HepG2 (cell line): ENCODE measurements around the gene NBPF1. TPM values are rescaled to one million over a fixed set of nuclear protein-coding genes. Genes with fewer than 3 reads are reported as not detected.
A peak's percentile ranks its signal among the peaks of the same experiment; 100 is the strongest.

Experiments used
- EEA1 ChIP-seq: sonication (generic); formaldehyde crosslinking; IDR thresholded peaks from 2 replicates; pipeline ENCODE4 v1.5.1; 2020; ENCODE audit warnings: mild to moderate bottlenecking, missing genetic modification reagents, borderline replicate concordance
- HMG20B ChIP-seq: conservative IDR thresholded peaks from 2 replicates; pipeline ENCODE4 v1.6.1; 2016; ENCODE audit warnings: missing genetic modification reagents, missing compliant biosample characterization
- IKZF1 ChIP-seq: fragments of 450-650 bp; IDR thresholded peaks from 2 replicates; pipeline ENCODE4 v1.7.1; 2016
- KDM1A ChIP-seq: IDR thresholded peaks from 2 replicates; pipeline ENCODE4 v1.6.1; 2016; ENCODE audit warnings: missing compliant biosample characterization
- NCOA5 ChIP-seq: sonication (generic); formaldehyde crosslinking; IDR thresholded peaks from 2 replicates; pipeline ENCODE4 v1.4.0; 2020; ENCODE audit warnings: missing genetic modification reagents
- PBX2 ChIP-seq: IDR thresholded peaks from 2 replicates; pipeline ENCODE4 v1.6.1; 2016; ENCODE audit warnings: control low read depth
- PHF21A ChIP-seq: sonication (generic); formaldehyde crosslinking; IDR thresholded peaks from 2 replicates; pipeline ENCODE4 v1.5.0; 2020; ENCODE audit warnings: mild to moderate bottlenecking, missing genetic modification reagents
- PPARG ChIP-seq: conservative IDR thresholded peaks from 2 replicates; pipeline ENCODE4 v1.6.1; 2016; ENCODE audit warnings: missing biosample characterization, missing genetic modification reagents
- RARG ChIP-seq: sonication (generic); formaldehyde crosslinking; IDR thresholded peaks from 2 replicates; pipeline ENCODE4 v1.4.0; 2020; ENCODE audit warnings: low read depth, mild to moderate bottlenecking, missing genetic modification reagents
- RELA ChIP-seq: sonication (generic); formaldehyde crosslinking; IDR thresholded peaks from 2 replicates; pipeline ENCODE4 v1.4.0; 2020; ENCODE audit warnings: missing genetic modification reagents
- SMAD9 ChIP-seq: sonication (generic); formaldehyde crosslinking; IDR thresholded peaks from 2 replicates; pipeline ENCODE4 v1.5.1; 2020; ENCODE audit warnings: mild to moderate bottlenecking, missing genetic modification reagents
- SP2 ChIP-seq: sonication (generic); formaldehyde crosslinking; IDR thresholded peaks from 2 replicates; pipeline ENCODE4 v1.5.1; 2020; ENCODE audit warnings: mild to moderate bottlenecking, missing genetic modification reagents
- THAP7 ChIP-seq: sonication (generic); formaldehyde crosslinking; IDR thresholded peaks from 2 replicates; pipeline ENCODE4 v1.8.1; 2023; ENCODE audit warnings: mild to moderate bottlenecking, missing genetic modification reagents
- TOE1 ChIP-seq: sonication (generic); formaldehyde crosslinking; IDR thresholded peaks from 2 replicates; pipeline ENCODE4 v1.4.0; 2020; ENCODE audit warnings: mild to moderate bottlenecking, missing genetic modification reagents
- ZKSCAN1 ChIP-seq: fragments of 150-350 bp; IDR thresholded peaks from 2 replicates; pipeline ENCODE4 v1.6.1; 2014; ENCODE audit warnings: low read length
- ZNF142 ChIP-seq: sonication (generic); formaldehyde crosslinking; IDR thresholded peaks from 2 replicates; pipeline ENCODE4 v1.4.0; 2020; ENCODE audit warnings: missing genetic modification reagents
- ZNF383 ChIP-seq: sonication (generic); formaldehyde crosslinking; IDR thresholded peaks from 2 replicates; pipeline ENCODE4 v1.4.0; 2020; ENCODE audit warnings: missing genetic modification reagents, mild to moderate bottlenecking, borderline replicate concordance
- ZNF598 ChIP-seq: sonication (generic); formaldehyde crosslinking; IDR thresholded peaks from 2 replicates; pipeline ENCODE4 v1.5.1; 2020; ENCODE audit warnings: mild to moderate bottlenecking, missing genetic modification reagents, borderline replicate concordance
- ZNF816 ChIP-seq: sonication (generic); formaldehyde crosslinking; IDR thresholded peaks from 2 replicates; pipeline ENCODE4 v1.8.0; 2022; ENCODE audit warnings: missing genetic modification reagents, mild to moderate bottlenecking, borderline replicate concordance
- ZNF879 ChIP-seq: sonication (generic); formaldehyde crosslinking; IDR thresholded peaks from 2 replicates; pipeline ENCODE4 v1.8.1; 2023; ENCODE audit warnings: missing genetic modification reagents
- ZSCAN25 ChIP-seq: sonication (generic); formaldehyde crosslinking; IDR thresholded peaks from 2 replicates; pipeline ENCODE4 v1.8.0; 2022; ENCODE audit warnings: mild to moderate bottlenecking, missing genetic modification reagents
- polyA plus RNA-seq, 8 experiments: library from polyadenylated mRNA; depleted of rRNA in 3 of 8; stranded (reverse) in 7 of 8; unstranded in 1 of 8; fragments of >200 nt; fragmentation: Illumina TruSeq in 4 of 8; extraction: Trizol in 4 of 8; gene quantifications; 2 replicates each; pipeline versions ENCODE4 v1.2.1 to v1.2.3, GENCODE V29; 2011 to 2016; ENCODE audit warnings: low read depth in 4 of 8, missing spikeins in 1 of 8, mixed read lengths in 1 of 8; ENCODE audit not compliant: insufficient read depth in 1 of 8
- total RNA-seq, 5 experiments: library from RNA; depleted of rRNA; stranded (reverse); fragments of >200 nt; fragmentation: Illumina TruSeq; extraction: Trizol; gene quantifications; 2 replicates each; pipeline ENCODE4 v1.2.3, GENCODE V29; 2016; ENCODE audit warnings: low read depth in 1 of 5
- TF ChIP-seq, protein P1 (sequence below): sonication (generic); formaldehyde crosslinking; IDR thresholded peaks from 2 replicates; pipeline ENCODE4 v1.5.1; 2020; ENCODE audit warnings: mild to moderate bottlenecking, moderate library complexity, missing genetic modification reagents

NBPF1 gene
- total and polyA plus RNA-seq, 2 of the 13 experiments (the other 11 are each of a cell fraction or from before 2014, with no cell fraction given), result 30.3 to 35.6 TPM

DNA sequence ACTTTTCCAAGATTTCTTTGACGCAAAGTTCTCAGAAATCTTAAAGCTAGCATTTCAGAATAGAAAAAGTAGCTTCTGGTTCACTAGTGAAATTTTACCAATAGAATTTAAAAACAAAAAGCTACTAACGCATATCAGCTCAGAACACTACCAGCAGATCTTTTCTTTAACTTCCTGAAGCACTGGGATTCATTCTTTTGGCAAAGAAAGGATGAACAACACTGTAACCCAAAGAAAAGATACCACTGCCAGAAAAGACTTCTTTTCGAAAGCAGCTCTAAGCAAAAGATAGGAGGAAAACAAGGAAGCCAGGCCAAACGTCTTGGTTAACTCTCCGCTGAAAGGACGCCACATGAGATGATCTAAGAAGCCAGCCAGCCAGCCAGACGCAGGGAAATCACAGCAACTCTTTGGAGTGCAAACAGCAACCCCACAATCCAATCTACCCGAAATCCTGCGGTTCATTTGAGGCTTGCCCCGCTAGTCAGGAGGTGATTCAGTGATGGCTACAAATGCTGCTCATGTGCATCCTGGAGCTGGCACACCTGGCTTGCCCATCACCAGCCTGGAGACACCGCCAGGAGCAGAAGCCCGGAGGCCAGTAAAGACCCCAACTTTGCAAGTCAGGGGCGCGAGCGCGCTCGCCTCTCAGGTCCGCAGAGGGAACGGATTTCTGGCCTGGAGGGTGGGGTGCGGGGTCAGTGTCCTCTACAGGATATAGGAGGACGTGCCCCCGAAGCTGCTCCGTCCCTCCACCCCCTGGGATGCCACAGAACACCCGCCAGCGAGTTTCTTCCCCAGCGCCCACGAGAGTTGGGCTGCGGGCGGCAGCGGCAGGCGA is 812 bp downstream of the NBPF1 start (continued):
- TF ChIP-seq PPARG (CRISPR knock-in tag) (no peak), ZNF142 (CRISPR knock-in tag) (no peak), ZNF598 (CRISPR knock-in tag) (no peak), ZNF879 (CRISPR knock-in tag) (peak; percentile 40; the same call in 1 of the 2 replicates), PHF21A (CRISPR knock-in tag) (no peak), THAP7 (CRISPR knock-in tag) (peak; percentile 64; the same call in 1 of the 2 replicates), TOE1 (CRISPR knock-in tag) (no peak), ZKSCAN1 (no peak), RARG (CRISPR knock-in tag) (no peak), NCOA5 (CRISPR knock-in tag) (no peak), IKZF1 (no peak), SP2 (CRISPR knock-in tag) (no peak), ZNF383 (CRISPR knock-in tag) (no peak), PBX2 (0 out of 2 replicates have a peak, but pooled peaks have one; percentile 5), RELA (0 out of 2 replicates have a peak, but pooled peaks have one; percentile 7), EEA1 (CRISPR knock-in tag) (no peak), SMAD9 (CRISPR knock-in tag) (0 out of 2 replicates have a peak, but pooled peaks have one; percentile 63), ZSCAN25 (CRISPR knock-in tag) (peak; percentile 19; the same call in 1 of the 2 replicates), KDM1A (CRISPR knock-in tag) (no peak), HMG20B (CRISPR knock-in tag) (peak; percentile 88; the same call in 1 of the 2 replicates), ZNF816 (CRISPR knock-in tag) (no peak)
- TF ChIP-seq, protein P1, sequence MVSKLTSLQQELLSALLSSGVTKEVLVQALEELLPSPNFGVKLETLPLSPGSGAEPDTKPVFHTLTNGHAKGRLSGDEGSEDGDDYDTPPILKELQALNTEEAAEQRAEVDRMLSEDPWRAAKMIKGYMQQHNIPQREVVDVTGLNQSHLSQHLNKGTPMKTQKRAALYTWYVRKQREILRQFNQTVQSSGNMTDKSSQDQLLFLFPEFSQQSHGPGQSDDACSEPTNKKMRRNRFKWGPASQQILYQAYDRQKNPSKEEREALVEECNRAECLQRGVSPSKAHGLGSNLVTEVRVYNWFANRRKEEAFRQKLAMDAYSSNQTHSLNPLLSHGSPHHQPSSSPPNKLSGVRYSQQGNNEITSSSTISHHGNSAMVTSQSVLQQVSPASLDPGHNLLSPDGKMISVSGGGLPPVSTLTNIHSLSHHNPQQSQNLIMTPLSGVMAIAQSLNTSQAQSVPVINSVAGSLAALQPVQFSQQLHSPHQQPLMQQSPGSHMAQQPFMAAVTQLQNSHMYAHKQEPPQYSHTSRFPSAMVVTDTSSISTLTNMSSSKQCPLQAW (CRISPR knock-in tag), result no peak
